C4-2B (cell line): Measurements from ENCODE around the gene EFNA2.
"Not testable (repeated sequence)": the region's sequence is repeated elsewhere in the genome, so short reads cannot be mapped to it uniquely, and the experiment has no call there.

Experiments used
- H3K27ac ChIP-seq: fragments of 450-650 bp; 2 replicates; pipeline ENCODE4 v1.5.1; 2017
- ZFX ChIP-seq: fragments of 450-650 bp; IDR thresholded peaks from 2 replicates; pipeline ENCODE4 v1.6.1; 2017
- TF ChIP-seq, protein P1 (sequence below): fragments of 450-650 bp; conservative IDR thresholded peaks from 2 replicates; pipeline ENCODE4 v1.5.1; 2017; ENCODE audit warnings: mild to moderate bottlenecking

EFNA2 gene

GRCh38 chr19:1324249-1324805 lies 38.7 kb downstream of the EFNA2 start:
- no peak overlapping the region for H3K27ac ChIP-seq
- no peak for TF ChIP-seq ZFX
- TF ChIP-seq, protein P1, sequence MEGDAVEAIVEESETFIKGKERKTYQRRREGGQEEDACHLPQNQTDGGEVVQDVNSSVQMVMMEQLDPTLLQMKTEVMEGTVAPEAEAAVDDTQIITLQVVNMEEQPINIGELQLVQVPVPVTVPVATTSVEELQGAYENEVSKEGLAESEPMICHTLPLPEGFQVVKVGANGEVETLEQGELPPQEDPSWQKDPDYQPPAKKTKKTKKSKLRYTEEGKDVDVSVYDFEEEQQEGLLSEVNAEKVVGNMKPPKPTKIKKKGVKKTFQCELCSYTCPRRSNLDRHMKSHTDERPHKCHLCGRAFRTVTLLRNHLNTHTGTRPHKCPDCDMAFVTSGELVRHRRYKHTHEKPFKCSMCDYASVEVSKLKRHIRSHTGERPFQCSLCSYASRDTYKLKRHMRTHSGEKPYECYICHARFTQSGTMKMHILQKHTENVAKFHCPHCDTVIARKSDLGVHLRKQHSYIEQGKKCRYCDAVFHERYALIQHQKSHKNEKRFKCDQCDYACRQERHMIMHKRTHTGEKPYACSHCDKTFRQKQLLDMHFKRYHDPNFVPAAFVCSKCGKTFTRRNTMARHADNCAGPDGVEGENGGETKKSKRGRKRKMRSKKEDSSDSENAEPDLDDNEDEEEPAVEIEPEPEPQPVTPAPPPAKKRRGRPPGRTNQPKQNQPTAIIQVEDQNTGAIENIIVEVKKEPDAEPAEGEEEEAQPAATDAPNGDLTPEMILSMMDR: no peak

DNA sequence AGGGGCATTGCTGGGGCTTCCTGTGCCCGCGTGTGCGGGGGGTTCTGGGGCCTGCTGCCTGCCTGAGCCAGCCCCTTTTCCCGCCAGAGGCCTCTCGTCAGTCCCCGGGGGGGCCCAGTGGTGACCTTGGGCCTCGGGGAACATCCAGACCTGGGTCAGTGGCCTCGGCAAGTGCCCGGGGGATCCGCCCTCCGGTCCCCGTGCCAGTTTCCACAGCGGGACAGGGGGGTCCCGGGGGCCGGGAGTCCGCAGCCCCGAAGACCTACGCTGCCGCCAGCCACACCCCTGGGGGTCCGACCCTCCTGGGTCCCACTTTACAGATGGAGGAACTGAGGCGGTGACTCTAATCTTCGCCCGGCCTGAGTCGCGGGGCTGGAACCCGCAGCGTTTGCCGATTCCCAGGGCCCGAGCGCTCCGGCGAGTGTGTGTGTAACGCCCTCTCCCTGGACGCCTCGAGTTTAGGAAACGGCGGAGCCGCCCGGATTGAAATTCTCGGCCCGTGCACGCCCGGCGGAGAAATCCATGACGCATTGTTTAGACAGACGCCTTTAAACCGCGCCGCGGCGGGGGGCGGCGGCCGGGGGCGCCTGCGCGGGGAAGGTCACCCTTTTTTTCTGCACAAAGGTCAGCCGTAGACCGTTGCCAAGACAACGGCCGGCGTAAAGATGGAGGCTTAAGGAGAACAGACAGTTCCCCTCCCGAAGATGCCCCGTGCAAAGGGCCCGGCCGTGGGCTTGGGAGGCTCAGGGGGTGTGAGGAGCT lies 39.3 kb downstream of the EFNA2 start:
- H3K27ac ChIP-seq: no peak overlapping the region
- TF ChIP-seq ZFX: no peak
- TF ChIP-seq, protein P1: no peak

- H3K27ac ChIP-seq: no peak overlapping the region
- TF ChIP-seq ZFX: no peak
- TF ChIP-seq, protein P1: no peak
Measured at GRCh38 chr19:1325568-1326294, 40.1 kb downstream of the EFNA2 start.

DNA sequence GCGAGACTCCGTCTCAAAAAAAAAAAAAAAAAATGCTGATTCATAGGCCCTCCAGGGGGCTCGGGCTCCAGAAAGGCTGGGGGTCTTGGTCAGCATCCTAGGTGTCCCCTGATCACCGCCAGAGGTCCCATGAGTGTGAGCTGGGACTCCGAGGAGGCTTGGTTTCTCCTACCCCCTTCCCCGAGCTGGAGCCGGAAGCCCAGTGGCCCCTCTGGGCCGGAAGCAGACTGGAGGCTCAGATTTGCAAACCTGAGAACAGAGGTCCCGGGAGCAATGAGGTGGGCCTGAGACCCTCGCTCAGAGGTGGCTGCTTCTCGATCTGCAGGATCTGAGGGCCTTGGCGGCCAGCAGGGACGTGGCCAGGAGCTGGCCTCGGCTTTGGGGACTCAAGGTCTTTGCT lies 41.5 kb downstream of the EFNA2 start:
- TF ChIP-seq, protein P1: no peak
- TF ChIP-seq ZFX: no peak
- no peak overlapping the region for H3K27ac ChIP-seq

- not testable (repeated sequence) for H3K27ac ChIP-seq
Measured at GRCh38 chr19:1332208-1332607, 46.5 kb downstream of the EFNA2 start.

- no peak overlapping the region for H3K27ac ChIP-seq
- TF ChIP-seq ZFX: no peak
- TF ChIP-seq, protein P1: no peak
Measured at GRCh38 chr19:1336079-1336684, 50.5 kb downstream of the EFNA2 start.

DNA sequence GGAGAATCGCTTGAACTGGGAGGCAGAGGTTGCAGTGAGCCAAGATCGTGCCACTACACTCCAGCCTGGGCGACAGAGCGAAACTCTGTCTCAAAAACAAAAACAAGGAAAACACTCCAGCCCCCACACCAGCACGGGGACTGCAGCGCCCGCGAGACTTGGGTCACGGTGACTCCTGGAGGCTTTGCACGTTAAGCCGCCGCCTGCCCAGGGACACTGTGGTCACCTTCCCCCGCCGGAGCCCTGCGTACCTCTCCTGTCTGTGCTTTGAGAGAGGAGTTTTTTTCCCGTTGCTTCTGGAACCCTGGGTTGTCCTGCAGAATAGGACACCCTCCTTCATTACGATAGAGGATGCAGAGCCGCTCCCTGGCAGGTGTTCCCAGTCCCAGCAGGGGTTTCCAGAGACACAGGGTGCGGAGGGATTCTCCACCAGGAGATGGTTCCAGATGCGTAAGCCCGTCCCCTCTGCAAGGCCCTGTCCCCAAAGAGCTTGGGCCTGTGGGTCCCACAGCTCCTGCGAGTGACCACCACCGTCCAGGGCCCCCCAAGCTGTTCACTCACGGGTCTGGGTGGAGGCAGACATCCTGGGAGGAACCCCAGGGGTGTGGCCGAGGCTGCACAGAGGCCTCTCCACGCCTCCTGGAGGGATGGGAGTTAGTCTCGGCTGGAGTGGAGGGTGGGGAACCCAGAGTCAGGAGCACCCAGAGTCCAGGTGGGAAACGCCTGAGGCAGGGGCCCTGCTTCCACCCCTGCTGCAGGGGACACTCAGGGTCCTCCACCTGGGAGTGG lies 55.2 kb downstream of the EFNA2 start:
- TF ChIP-seq, protein P1: no peak
- no peak for TF ChIP-seq ZFX
- no peak overlapping the region for H3K27ac ChIP-seq
